HCT116 (cell line): ENCODE data around the gene CEACAM18. TPM values are rescaled to one million over a fixed set of nuclear protein-coding genes. Genes with fewer than 3 reads are reported as not detected.

Experiments
- ATAC-seq: fragments of 200-7000 bp; cut with Tn5 transposase; 2 replicates; pipeline ENCODE4 v1.9.1; 2020; ENCODE audit warnings: mild to moderate bottlenecking, moderate library complexity
- BruUV-seq: library from RNA; stranded (reverse); fragments of 400-500 nt; replicated peaks from 2 replicates; lab custom pipeline; 2021; lab: Mats Ljungman, UMichigan
- CTCF ChIA-PET: fragments of 300-600 bp; sonication (Branson Sonifier 250); formaldehyde crosslinking; loops from one replicate; lab custom pipeline; 2021; ENCODE audit warnings: antibody characterized with exemption; lab: Charles Lee
- POLR2A ChIA-PET: fragments of 300-600, 350-600 bp; sonication (Branson Sonifier 250); formaldehyde crosslinking; loops from one replicate; lab custom pipeline; 2021; ENCODE audit warnings: antibody characterized with exemption; lab: Charles Lee
- RAD21 ChIA-PET, 2 experiments: fragments of 300-600 bp; sonication (Branson Sonifier 250); formaldehyde crosslinking; loops; one replicate each; lab custom pipeline; 2023; ENCODE audit warnings: low total read pairs in 2 of 2; ENCODE audit not compliant: uncharacterized antibody in 2 of 2, unreplicated experiment in 2 of 2, low non-redundant PET in 1 of 2; lab: Charles Lee
- DNase-seq: peaks from one replicate; pipeline ENCODE4 v3.0.0-alpha.2; 2010; ENCODE audit warnings: low read depth, low spot score
- H2AFZ ChIP-seq: fragments of 200-600 bp; shearing (Covaris generic), sonication (generic); 2 replicates; pipeline ENCODE4 v1.6.1; 2017; ENCODE audit warnings: low read depth, mixed run types, mixed read lengths, antibody characterized with exemption, low read length; ENCODE audit not compliant: poor library complexity, severe bottlenecking
- H3K27ac ChIP-seq: 2 replicates; pipeline ENCODE4 v1.5.1; 2012; ENCODE audit warnings: low read depth, low read length
- H3K27me3 ChIP-seq: fragments of 200-600 bp; sonication (generic); 2 replicates; pipeline ENCODE4 v1.6.1; 2016; ENCODE audit warnings: mixed run types, low read length, mixed read lengths; ENCODE audit not compliant: insufficient read depth
- H3K36me3 ChIP-seq, 2 experiments: fragments of 200-500 bp in 1 of 2; fragments of 200-600 bp in 1 of 2; sonication (Bioruptor generic) in 1 of 2; sonication (generic) in 1 of 2; 2 replicates each; pipeline versions ENCODE4 v1.5.1 to v1.6.1; 2014 to 2016; ENCODE audit warnings: low read length in 2 of 2, inconsistent platforms in 1 of 2, mixed read lengths in 1 of 2, mixed run types in 1 of 2; ENCODE audit not compliant: insufficient read depth in 2 of 2, control insufficient read depth in 1 of 2
- H3K4me1 ChIP-seq, 2 experiments: fragments of 200-600 bp in 1 of 2; sonication (generic) in 1 of 2; 2 replicates each; pipeline versions ENCODE4 v1.5.1 to v1.6.1; 2012 to 2017; ENCODE audit warnings: low read length in 2 of 2, inconsistent platforms in 1 of 2, mild to moderate bottlenecking in 1 of 2, mixed read lengths in 1 of 2, mixed run types in 1 of 2, moderate library complexity in 1 of 2; ENCODE audit not compliant: insufficient read depth in 2 of 2, control insufficient read depth in 1 of 2
- H3K4me2 ChIP-seq: fragments of 200-600 bp; sonication (generic); 2 replicates; pipeline ENCODE4 v1.6.1; 2017; ENCODE audit warnings: mixed run types, low read length, mixed read lengths
- H3K4me3 ChIP-seq, 2 experiments: fragments of 200-600 bp in 1 of 2; sonication (generic) in 1 of 2; replicated peaks in 1 of 2; 2 replicates each; pipeline ENCODE4 v1.5.1; 2011 to 2016; ENCODE audit warnings: low read length in 2 of 2, control low read depth in 1 of 2, low read depth in 1 of 2, mild to moderate bottlenecking in 1 of 2, mixed read lengths in 1 of 2, mixed run types in 1 of 2
- H3K79me2 ChIP-seq: fragments of 200-600 bp; sonication (generic); 2 replicates; pipeline ENCODE4 v1.6.1; 2017; ENCODE audit warnings: mild to moderate bottlenecking, mixed run types, low read length, moderate library complexity, mixed read lengths; ENCODE audit not compliant: insufficient read depth
- H3K9ac ChIP-seq: fragments of 200-600 bp; sonication (generic); 2 replicates; pipeline ENCODE4 v1.6.1; 2016; ENCODE audit warnings: low read length, mixed read lengths
- H3K9me2 ChIP-seq: fragments of 200-600 bp; sonication (generic), shearing (Covaris generic); 2 replicates; pipeline ENCODE4 v1.6.1; 2017; ENCODE audit warnings: mixed run types, mild to moderate bottlenecking, moderate library complexity; ENCODE audit not compliant: insufficient read depth
- H3K9me3 ChIP-seq, 2 experiments: fragments of 200-500 bp in 1 of 2; fragments of 200-600 bp in 1 of 2; sonication (Bioruptor generic) in 1 of 2; sonication (generic) in 1 of 2; 2 replicates each; pipeline ENCODE4 v1.6.1; 2014 to 2017; ENCODE audit warnings: low read length in 2 of 2, mixed read lengths in 2 of 2, inconsistent platforms in 1 of 2, low read depth in 1 of 2, mild to moderate bottlenecking in 1 of 2, mixed run types in 1 of 2, moderate library complexity in 1 of 2; ENCODE audit not compliant: control insufficient read depth in 1 of 2, insufficient read depth in 1 of 2
- H4K20me1 ChIP-seq: fragments of 200-600 bp; sonication (generic), shearing (Covaris generic); 2 replicates; pipeline ENCODE4 v1.6.1; 2017; ENCODE audit warnings: mixed run types, mild to moderate bottlenecking, moderate library complexity; ENCODE audit not compliant: insufficient read depth
- EGR1 ChIP-seq: IDR thresholded peaks from 2 replicates; pipeline ENCODE4 v1.6.1; 2012; ENCODE audit warnings: low read depth
- EZH2 ChIP-seq: fragments of 200-600 bp; sonication (generic); IDR thresholded peaks from 2 replicates; pipeline ENCODE4 v1.6.1; 2017; ENCODE audit warnings: antibody characterized with exemption, mixed run types
- MAX ChIP-seq: IDR thresholded peaks from 2 replicates; pipeline ENCODE4 v1.6.1; 2012
- POLR2A ChIP-seq: IDR thresholded peaks from 2 replicates; pipeline ENCODE4 v1.7.0; 2011; ENCODE audit warnings: borderline replicate concordance; ENCODE audit not compliant: insufficient read depth, insufficient read length; ENCODE audit errors: extremely low read depth
- POLR2AphosphoS5 ChIP-seq: IDR thresholded peaks from 2 replicates; pipeline ENCODE4 v1.6.1; 2011; ENCODE audit warnings: mild to moderate bottlenecking, low read depth, low read length, moderate library complexity
- REST ChIP-seq: IDR thresholded peaks from 2 replicates; pipeline ENCODE4 v1.6.1; 2012; ENCODE audit warnings: low read depth
- SIN3A ChIP-seq: IDR thresholded peaks from 2 replicates; pipeline ENCODE4 v1.6.1; 2012; ENCODE audit warnings: low read depth
- SP1 ChIP-seq: IDR thresholded peaks from 2 replicates; pipeline ENCODE4 v1.6.1; 2012; ENCODE audit warnings: low read depth
- YY1 ChIP-seq: IDR thresholded peaks from 2 replicates; pipeline ENCODE4 v1.6.1; 2011; ENCODE audit warnings: low read length, low read depth, moderate library complexity, mild to moderate bottlenecking; ENCODE audit not compliant: insufficient replicate concordance; ENCODE audit errors: extremely low read depth
- ZBTB33 ChIP-seq: IDR thresholded peaks from 2 replicates; pipeline ENCODE4 v1.6.1; 2011; ENCODE audit warnings: mild to moderate bottlenecking, low read length, moderate library complexity; ENCODE audit not compliant: insufficient replicate concordance; ENCODE audit errors: extremely low read depth
- ZNF274 ChIP-seq: fragments of 200-500 bp; sonication (Bioruptor generic); IDR thresholded peaks from 2 replicates; pipeline ENCODE4 v1.6.1; 2014; ENCODE audit warnings: mild to moderate bottlenecking, low read depth, low read length, inconsistent platforms
- intact Hi-C: fragments of 100-400 bp; cut with micrococcal nuclease; formaldehyde crosslinking; loops from 2 replicates; pipeline ENCODE4 v1.10.0; 2022
- total RNA-seq: library from RNA; stranded (reverse); gene quantifications from one replicate; pipeline ENCODE4 v1.2.1, GENCODE V29; 2021; ENCODE audit not compliant: unreplicated experiment

CEACAM18 gene
- total RNA-seq, 1 experiment from 2014 or later: not detected

- no peak overlapping the region for H3K4me3 ChIP-seq
- H2AFZ ChIP-seq: no peak overlapping the region
- no peak overlapping the region for H3K9ac ChIP-seq
- no peaks in the 10 kb centered on the region for H3K9me2 ChIP-seq
- no peak for TF ChIP-seq SIN3A
- TF ChIP-seq POLR2AphosphoS5: no peak
- TF ChIP-seq ZNF274: no peak
- no peak for TF ChIP-seq REST
- TF ChIP-seq POLR2A: no peak
- no peak for TF ChIP-seq YY1
- no peak for TF ChIP-seq ZBTB33
- no peak for TF ChIP-seq EGR1
- no peak for TF ChIP-seq EZH2
- no peak for TF ChIP-seq MAX
- no peak for TF ChIP-seq SP1
- H3K4me1 ChIP-seq: no peaks in the 10 kb centered on the region
- no peaks in the 10 kb centered on the region for H4K20me1 ChIP-seq
- POLR2A ChIA-PET: no interaction called here
- no peak overlapping the region for H3K27ac ChIP-seq
- DNase-seq (no peak), ATAC-seq (no peak)
- RAD21 ChIA-PET: no interaction called here
- H3K79me2 ChIP-seq: no peaks in the 10 kb centered on the region
- no peaks in the 10 kb centered on the region; a peak in 1 of 4 replicates for H3K9me3 ChIP-seq
- no TSS peak for BruUV-seq
- CTCF ChIA-PET: no interaction called here
- H3K27me3 ChIP-seq: peaks cover 16% of the 10 kb centered on the region
- no peak overlapping the region for H3K4me2 ChIP-seq
- intact Hi-C loops: no loop called here
- no peaks in the 10 kb centered on the region for H3K36me3 ChIP-seq
Observed at GRCh38 chr19:51520728-51521127, 42.4 kb downstream of the CEACAM18 start.
